DOHH2 (cell line): ENCODE results near the gene PPP1R12C.

Experiments used
- CTCF ChIP-seq: fragments of 200-600 bp; sonication (generic); IDR thresholded peaks from one replicate; pipeline ENCODE4 v1.5.1; 2014; ENCODE audit warnings: antibody characterized with exemption, mild to moderate bottlenecking, low read depth, low read length; ENCODE audit not compliant: poor library complexity, severe bottlenecking
- EZH2phosphoT487 ChIP-seq: fragments of 200-600 bp; sonication (generic); IDR thresholded peaks from 2 replicates; pipeline ENCODE4 v1.6.1; 2017; ENCODE audit warnings: borderline replicate concordance, mild to moderate bottlenecking, antibody characterized with exemption, low read length, moderate library complexity, mixed read lengths

GRCh38 chr19:55097864-55098715, 19.3 kb downstream of the PPP1R12C start:
- no peak for TF ChIP-seq CTCF
- TF ChIP-seq EZH2phosphoT487 = no peak
